Neural crest cell (in vitro differentiated cells): ENCODE results near the gene CCNI2. TPM values are rescaled to one million over a fixed set of nuclear protein-coding genes. Genes with fewer than 3 reads are reported as not detected.

Source experiments
- DNase-seq: peaks from one replicate; pipeline ENCODE4 v3.0.0; 2021; ENCODE audit warnings: low read depth, mixed read lengths, low spot score
- H3K27ac Mint-ChIP-seq: one replicate; pipeline ENCODE4 v1.8.0; 2021; ENCODE audit warnings: mild to moderate bottlenecking, mixed read lengths; ENCODE audit not compliant: unreplicated experiment
- H3K27me3 Mint-ChIP-seq: 2 replicates; pipeline ENCODE4 v1.8.0; 2021; ENCODE audit warnings: low read depth, mild to moderate bottlenecking, mixed read lengths
- H3K36me3 Mint-ChIP-seq: 2 replicates; pipeline ENCODE4 v1.8.0; 2021; ENCODE audit warnings: low read depth, mild to moderate bottlenecking, mixed read lengths
- H3K4me1 Mint-ChIP-seq: 2 replicates; pipeline ENCODE4 v1.8.0; 2021; ENCODE audit warnings: mixed read lengths
- H3K4me3 Mint-ChIP-seq: one replicate; pipeline ENCODE4 v1.8.0; 2021; ENCODE audit warnings: mild to moderate bottlenecking, mixed read lengths
- H3K9me3 Mint-ChIP-seq: 2 replicates; pipeline ENCODE4 v1.8.0; 2021; ENCODE audit warnings: mixed read lengths
- CTCF ChIP-seq: fragments of 200-600 bp; sonication (generic); conservative IDR thresholded peaks from 2 replicates; pipeline ENCODE4 v1.5.0; 2021; ENCODE audit warnings: antibody characterized with exemption, mild to moderate bottlenecking
- long read RNA-seq: library from polyadenylated mRNA; unstranded; transcript quantifications from one replicate; pipeline ENCODE4 v2.0.0, GENCODE V29; 2020
- total RNA-seq: library from RNA; stranded (reverse); gene quantifications from 2 replicates; pipeline ENCODE4 v1.2.1, GENCODE V29; 2021

Gene CCNI2
- total RNA-seq: not detected in 2 replicates
- long read RNA-seq: 0 reads

- no peak within 1 kb of the TSS for H3K27ac Mint-ChIP-seq
- TF ChIP-seq CTCF: peak; percentile 55
- H3K36me3 Mint-ChIP-seq: peaks cover 4% of the 10 kb centered on the region
- H3K9me3 Mint-ChIP-seq: peaks cover 3% of the 10 kb centered on the region
- DNase-seq: peak; percentile 14
- peaks cover 76% of the 10 kb centered on the region for H3K27me3 Mint-ChIP-seq
- H3K4me1 Mint-ChIP-seq: no peaks in the 10 kb centered on the region
- peak within 1 kb of the TSS; percentile 64 for H3K4me3 Mint-ChIP-seq
These were observed at the start of gene CCNI2 for GRCh38 chr5:132746954-132747615. CCNI2 (plus strand) TSS chr5:132747426; CDS start chr5:132747496, 70 bp downstream.

GRCh38 chr5:132704875-132705274 is 42.4 kb upstream of the CCNI2 start:
- Mint-ChIP-seq H3K27me3 (no peaks in the 10 kb centered on the region), H3K27ac (no peak overlapping the region), H3K4me3 (no peak overlapping the region), H3K9me3 (no peaks in the 10 kb centered on the region), H3K4me1 (no peaks in the 10 kb centered on the region), H3K36me3 (peaks cover 20% of the 10 kb centered on the region)
- DNase-seq: no peak
- no peak for TF ChIP-seq CTCF

- Mint-ChIP-seq H3K27me3 (no peaks in the 10 kb centered on the region), H3K9me3 (no peaks in the 10 kb centered on the region), H3K27ac (no peak overlapping the region), H3K4me1 (no peaks in the 10 kb centered on the region), H3K4me3 (no peak overlapping the region), H3K36me3 (peaks cover 10% of the 10 kb centered on the region)
- no peak for DNase-seq
- TF ChIP-seq CTCF: no peak
These were observed 38.6 kb upstream of the CCNI2 start for GRCh38 chr5:132708645-132709044.

GRCh38 chr5:132714456-132715307 is 32.5 kb upstream of the CCNI2 start:
- no peak overlapping the region for H3K27ac Mint-ChIP-seq
- no peaks in the 10 kb centered on the region for H3K27me3 Mint-ChIP-seq
- no peak for DNase-seq
- H3K9me3 Mint-ChIP-seq: no peaks in the 10 kb centered on the region
- no peaks in the 10 kb centered on the region for H3K4me1 Mint-ChIP-seq
- no peak overlapping the region for H3K4me3 Mint-ChIP-seq
- TF ChIP-seq CTCF: peak; percentile 66
- H3K36me3 Mint-ChIP-seq: peaks cover 4% of the 10 kb centered on the region

- no peak for DNase-seq
- Mint-ChIP-seq H3K27ac (no peak overlapping the region), H3K4me1 (no peaks in the 10 kb centered on the region), H3K9me3 (no peaks in the 10 kb centered on the region), H3K36me3 (peaks cover 5% of the 10 kb centered on the region), H3K4me3 (no peak overlapping the region), H3K27me3 (no peaks in the 10 kb centered on the region)
- no peak for TF ChIP-seq CTCF
These were observed 28.5 kb upstream of the CCNI2 start for GRCh38 chr5:132718544-132719312.
